NT2/D1 (cell line): Measurements from ENCODE around the gene NKAIN2.

Source experiments
- DNase-seq: peaks from one replicate; pipeline ENCODE4 v3.0.0-alpha.2; 2011; ENCODE audit warnings: low read depth, low spot score
- H3K27me3 ChIP-seq: 2 replicates; pipeline ENCODE4 v1.6.0; 2011; ENCODE audit warnings: mild to moderate bottlenecking; ENCODE audit not compliant: insufficient read length, insufficient read depth
- H3K36me3 ChIP-seq: 2 replicates; pipeline ENCODE4 v1.6.1; 2011; ENCODE audit warnings: mild to moderate bottlenecking, low read length, mixed read lengths; ENCODE audit not compliant: insufficient read depth, insufficient read length
- H3K4me1 ChIP-seq: 2 replicates; pipeline ENCODE4 v1.5.1; 2011; ENCODE audit not compliant: insufficient read depth, insufficient read length
- H3K4me3 ChIP-seq: 2 replicates; pipeline ENCODE4 v1.5.1; 2011; ENCODE audit warnings: low read depth; ENCODE audit not compliant: insufficient read length
- H3K9ac ChIP-seq: 2 replicates; pipeline ENCODE4 v1.6.0; 2011; ENCODE audit warnings: low read depth; ENCODE audit not compliant: insufficient read length
- H3K9me3 ChIP-seq: 2 replicates; pipeline ENCODE4 v1.5.1; 2011; ENCODE audit warnings: mild to moderate bottlenecking, low read length; ENCODE audit not compliant: insufficient read depth
- SUZ12 ChIP-seq: IDR thresholded peaks from 2 replicates; pipeline ENCODE4 v1.6.1; 2011; ENCODE audit not compliant: insufficient read length, insufficient read depth; ENCODE audit errors: extremely low read depth
- YY1 ChIP-seq: IDR thresholded peaks from 2 replicates; pipeline ENCODE4 v1.6.1; 2011; ENCODE audit not compliant: insufficient read length, insufficient read depth
- ZNF274 ChIP-seq: IDR thresholded peaks from 2 replicates; pipeline ENCODE4 v1.6.1; 2011; ENCODE audit warnings: mild to moderate bottlenecking, low read depth, low read length

NKAIN2 gene

GRCh38 chr6:124193132-124193531 is 389.5 kb downstream of the NKAIN2 start:
- H3K4me1 ChIP-seq: no peaks in the 10 kb centered on the region
- no peak for DNase-seq
- H3K27me3 ChIP-seq: no peaks in the 10 kb centered on the region
- no peaks in the 10 kb centered on the region for H3K36me3 ChIP-seq
- H3K9ac ChIP-seq: no peak overlapping the region
- H3K4me3 ChIP-seq: no peak overlapping the region
- no peak for TF ChIP-seq SUZ12
- TF ChIP-seq ZNF274: no peak
- no peak for TF ChIP-seq YY1
- H3K9me3 ChIP-seq: no peaks in the 10 kb centered on the region

GRCh38 chr6:124197148-124197547 is 393.5 kb downstream of the NKAIN2 start:
- TF ChIP-seq YY1 (no peak), SUZ12 (no peak), ZNF274 (no peak)
- no peak for DNase-seq
- no peaks in the 10 kb centered on the region for H3K4me1 ChIP-seq
- no peak overlapping the region for H3K4me3 ChIP-seq
- no peaks in the 10 kb centered on the region for H3K27me3 ChIP-seq
- H3K9ac ChIP-seq: no peak overlapping the region
- H3K9me3 ChIP-seq: no peaks in the 10 kb centered on the region
- no peaks in the 10 kb centered on the region for H3K36me3 ChIP-seq

GRCh38 chr6:124199286-124199685 is 395.6 kb downstream of the NKAIN2 start:
- no peak overlapping the region for H3K4me3 ChIP-seq
- H3K27me3 ChIP-seq: no peaks in the 10 kb centered on the region
- H3K4me1 ChIP-seq: no peaks in the 10 kb centered on the region
- no peak overlapping the region for H3K9ac ChIP-seq
- DNase-seq: no peak
- H3K36me3 ChIP-seq: no peaks in the 10 kb centered on the region
- TF ChIP-seq SUZ12 (no peak), YY1 (no peak), ZNF274 (no peak)
- H3K9me3 ChIP-seq: no peaks in the 10 kb centered on the region

GRCh38 chr6:124200661-124201060 is 397.0 kb downstream of the NKAIN2 start:
- no peaks in the 10 kb centered on the region for H3K36me3 ChIP-seq
- H3K27me3 ChIP-seq: no peaks in the 10 kb centered on the region
- DNase-seq: no peak
- no peak overlapping the region for H3K9ac ChIP-seq
- H3K9me3 ChIP-seq: no peaks in the 10 kb centered on the region
- no peak for TF ChIP-seq ZNF274
- no peak for TF ChIP-seq YY1
- TF ChIP-seq SUZ12: no peak
- H3K4me1 ChIP-seq: no peaks in the 10 kb centered on the region
- H3K4me3 ChIP-seq: no peak overlapping the region

GRCh38 chr6:124203101-124203811 is 399.6 kb downstream of the NKAIN2 start:
- H3K9me3 ChIP-seq: no peaks in the 10 kb centered on the region
- no peak overlapping the region for H3K9ac ChIP-seq
- TF ChIP-seq SUZ12 (no peak), YY1 (no peak), ZNF274 (no peak)
- no peaks in the 10 kb centered on the region for H3K4me1 ChIP-seq
- no peak overlapping the region for H3K4me3 ChIP-seq
- H3K27me3 ChIP-seq: no peaks in the 10 kb centered on the region
- H3K36me3 ChIP-seq: no peaks in the 10 kb centered on the region
- no peak for DNase-seq

- Histone ChIP-seq H3K4me3 (no peak overlapping the region), H3K9me3 (no peaks in the 10 kb centered on the region), H3K4me1 (no peaks in the 10 kb centered on the region), H3K36me3 (no peaks in the 10 kb centered on the region), H3K27me3 (no peaks in the 10 kb centered on the region), H3K9ac (no peak overlapping the region)
- no peak for DNase-seq
- TF ChIP-seq SUZ12 (no peak), YY1 (no peak), ZNF274 (no peak)
Measured at GRCh38 chr6:124203812-124204167, 400.1 kb downstream of the NKAIN2 start.

- H3K27me3 ChIP-seq: no peaks in the 10 kb centered on the region
- H3K9me3 ChIP-seq: no peaks in the 10 kb centered on the region
- H3K9ac ChIP-seq: no peak overlapping the region
- H3K4me1 ChIP-seq: no peaks in the 10 kb centered on the region
- TF ChIP-seq YY1 (no peak), ZNF274 (no peak), SUZ12 (no peak)
- no peak overlapping the region for H3K4me3 ChIP-seq
- no peak for DNase-seq
- H3K36me3 ChIP-seq: no peaks in the 10 kb centered on the region
Measured at GRCh38 chr6:124205921-124206320, 402.3 kb downstream of the NKAIN2 start.

GRCh38 chr6:124223611-124224345 is 420.1 kb downstream of the NKAIN2 start:
- H3K27me3 ChIP-seq: no peaks in the 10 kb centered on the region
- no peaks in the 10 kb centered on the region for H3K9me3 ChIP-seq
- DNase-seq: no peak
- TF ChIP-seq YY1 (no peak), ZNF274 (no peak), SUZ12 (no peak)
- no peak overlapping the region for H3K4me3 ChIP-seq
- no peaks in the 10 kb centered on the region for H3K4me1 ChIP-seq
- no peaks in the 10 kb centered on the region for H3K36me3 ChIP-seq
- no peak overlapping the region for H3K9ac ChIP-seq
